NCI-H226 (cell line): ENCODE data around the gene RAB3GAP2.
"Not testable (repeated sequence)": the region's sequence is repeated elsewhere in the genome, so short reads cannot be mapped to it uniquely, and the experiment has no call there.

Experiments
- DNase-seq: peaks from one replicate; pipeline ENCODE4 v3.0.0-alpha.2; 2015

RAB3GAP2 gene

DNA sequence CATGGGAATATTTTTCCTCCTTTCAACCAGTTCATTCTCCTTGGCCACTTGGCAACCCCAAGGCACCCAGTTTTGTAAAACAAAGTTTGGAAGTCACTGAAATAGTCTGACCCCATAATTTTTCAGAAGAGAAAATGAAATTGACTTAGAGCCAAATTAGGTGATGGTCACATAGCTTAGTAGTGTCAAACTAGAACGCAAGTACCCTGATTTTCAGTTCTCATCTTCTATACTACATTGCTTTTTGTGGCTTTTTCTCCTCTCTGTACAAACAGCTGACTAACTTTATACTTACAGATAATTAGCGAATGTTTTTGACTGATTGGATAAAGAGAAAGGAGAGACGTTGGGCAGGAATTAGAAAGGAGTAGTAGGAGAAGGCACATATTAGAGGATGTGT lies 145.2 kb downstream of the RAB3GAP2 start:
- DNase-seq, result no peak

DNA sequence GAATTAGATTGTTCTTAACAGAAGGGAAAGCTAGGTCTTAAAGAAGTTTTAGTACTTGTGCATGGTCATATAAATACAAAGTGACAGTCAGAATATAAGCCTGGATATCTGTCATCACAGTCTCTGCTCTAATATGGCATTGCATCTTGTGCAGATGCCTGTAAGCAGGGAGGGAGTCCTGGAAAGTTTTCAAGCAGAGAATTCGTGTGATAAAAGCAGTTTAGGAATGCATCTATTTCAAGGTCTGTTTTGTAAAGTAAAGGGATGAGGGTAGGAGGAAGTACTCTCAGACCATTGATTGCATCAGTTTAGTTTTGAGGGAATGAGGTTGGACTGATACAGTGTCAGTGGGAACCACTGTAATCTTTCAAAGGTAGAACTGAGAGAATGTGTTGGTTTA lies 147.7 kb downstream of the RAB3GAP2 start:
- DNase-seq, result no peak

GRCh38 chr1:220123889-220124288 lies 148.4 kb downstream of the RAB3GAP2 start:
- DNase-seq, result no peak

GRCh38 chr1:220123066-220123465 lies 149.2 kb downstream of the RAB3GAP2 start:
- DNase-seq, result no peak

DNA sequence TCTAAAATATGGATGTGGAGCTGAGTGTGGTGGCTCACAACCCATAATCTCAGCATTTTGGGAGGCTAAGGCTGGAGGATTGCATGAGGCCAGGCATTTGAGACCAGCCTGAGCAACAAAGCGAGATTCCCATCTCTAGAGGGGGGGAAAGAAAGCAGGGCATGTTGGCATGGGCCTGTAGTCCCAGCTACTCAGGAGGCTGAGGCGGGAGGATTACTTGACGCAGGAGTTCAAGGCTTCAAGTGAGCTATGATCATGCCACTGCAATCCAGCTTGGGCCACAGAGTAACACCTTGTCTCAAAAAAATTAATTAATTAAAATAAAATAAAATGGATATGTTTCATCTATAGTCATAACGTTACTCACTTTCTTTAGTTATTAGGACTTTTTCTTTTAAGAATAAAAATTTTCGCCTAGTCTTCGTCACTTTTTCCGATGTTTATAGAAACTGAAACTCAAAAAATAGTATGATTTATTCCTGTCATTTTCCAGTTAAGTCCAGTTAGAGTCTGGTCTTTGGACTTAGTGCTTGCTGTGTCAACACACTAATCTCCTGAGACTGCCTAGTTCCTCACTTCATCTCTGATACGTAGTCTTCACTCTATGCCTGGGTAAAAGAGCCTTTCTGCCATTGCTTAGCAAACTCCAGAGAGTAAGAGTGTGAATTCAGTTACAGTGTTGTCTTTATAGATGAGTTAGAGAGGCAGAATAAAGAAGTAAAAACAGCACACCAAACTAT lies 150.3 kb downstream of the RAB3GAP2 start:
- DNase-seq, result no peak

DNA sequence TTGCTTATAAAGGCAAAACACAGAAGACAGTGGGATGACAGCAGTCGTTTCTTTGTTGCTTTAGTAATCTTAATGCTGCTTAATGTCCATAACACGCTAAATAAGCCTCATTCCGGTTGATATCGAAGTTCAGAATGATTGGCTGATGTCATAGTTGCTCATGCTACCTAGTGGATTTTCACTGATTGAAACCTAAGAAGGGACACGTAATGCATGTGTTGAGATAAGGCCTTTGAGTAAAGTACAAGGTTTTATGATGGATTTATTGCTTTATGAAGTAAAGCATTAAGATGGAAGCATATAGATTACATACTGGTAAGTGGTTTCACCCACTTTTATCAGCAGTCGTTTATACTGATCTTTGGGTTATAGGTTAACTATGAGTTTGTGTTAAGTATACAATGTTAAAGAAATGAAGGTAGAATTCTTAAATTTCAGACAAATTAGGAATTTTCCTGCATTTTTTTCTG lies 153.2 kb downstream of the RAB3GAP2 start:
- DNase-seq, result no peak

DNA sequence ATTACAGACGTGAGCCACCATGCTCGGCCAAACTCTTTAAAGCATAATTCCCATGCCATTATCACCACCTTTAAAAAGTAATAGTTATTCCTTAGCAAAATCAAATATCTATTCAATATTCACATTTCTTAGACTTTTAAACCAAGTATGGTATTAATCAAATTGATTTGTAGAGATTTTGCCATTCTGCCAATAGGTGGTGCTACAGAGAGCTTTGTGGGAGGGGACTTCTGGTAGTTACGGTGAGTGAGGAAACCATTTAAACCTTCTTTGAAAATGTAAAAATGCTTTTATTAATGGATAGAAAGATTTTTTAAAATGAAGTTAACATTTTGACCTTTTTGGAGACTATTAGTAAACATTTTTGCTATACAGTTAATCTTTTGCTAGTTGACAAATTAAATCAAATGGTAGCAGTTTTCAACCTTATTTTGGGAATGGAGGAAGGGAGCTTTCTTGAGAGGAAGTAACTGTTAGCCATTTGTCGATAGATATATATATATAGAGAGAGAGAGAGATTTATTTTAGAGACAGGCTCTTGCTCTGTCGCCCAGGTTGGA lies 159.0 kb downstream of the RAB3GAP2 start:
- DNase-seq, result no peak

GRCh38 chr1:220112600-220112999 lies 159.7 kb downstream of the RAB3GAP2 start:
- not testable (repeated sequence) for DNase-seq

- DNase-seq, result not testable (repeated sequence)
Measured at GRCh38 chr1:220110473-220110872, 161.8 kb downstream of the RAB3GAP2 start.

DNA sequence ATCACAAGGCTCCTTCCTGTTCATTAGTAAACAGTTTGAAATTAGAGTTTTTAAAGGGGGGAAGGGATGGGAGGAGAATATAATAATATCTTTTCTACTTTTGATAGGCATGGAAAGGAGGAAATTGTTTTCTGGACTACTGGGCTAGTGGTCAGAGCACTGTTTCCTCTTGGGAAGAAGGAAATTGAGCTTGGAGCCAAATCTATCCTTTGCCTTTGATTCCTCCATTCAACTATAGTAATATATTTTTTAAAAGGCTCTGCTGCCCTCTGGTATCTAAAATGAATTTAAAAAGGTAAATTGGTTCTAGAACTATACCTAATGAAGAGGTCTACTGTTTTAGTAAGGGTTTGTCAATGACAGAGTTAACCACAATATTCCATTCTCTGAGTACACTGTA lies 172.4 kb downstream of the RAB3GAP2 start:
- no peak for DNase-seq
